ENCODE results near the gene GALNT9.
"Not testable (repeated sequence)": the region's sequence is repeated elsewhere in the genome, so short reads cannot be mapped to it uniquely, and the experiment has no call there.

Gene GALNT9

DNA sequence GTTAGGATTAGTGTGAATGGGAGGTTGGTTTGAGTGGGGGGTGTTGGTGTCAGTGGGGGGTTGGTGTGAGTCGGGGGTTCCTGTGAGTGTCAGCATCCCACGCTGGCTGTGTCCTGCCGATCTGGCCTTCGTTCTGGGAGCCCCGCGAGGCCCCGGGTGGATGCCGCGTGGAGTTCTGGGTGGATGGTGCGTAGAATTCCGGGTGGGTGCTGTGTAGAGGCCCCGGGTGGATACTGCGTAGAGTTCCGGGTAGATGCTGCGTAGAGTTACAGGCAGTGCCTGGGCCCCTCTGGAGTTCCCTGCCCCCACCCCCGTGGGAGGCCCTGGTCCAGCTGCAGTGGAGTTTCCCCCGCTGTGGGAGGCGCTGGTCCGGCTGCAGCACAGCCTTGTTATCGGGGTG is 176.4 kb downstream of the GALNT9 start:
- no peak for DNase-seq

GRCh38 chr12:132152411-132152821 is 177.0 kb downstream of the GALNT9 start:
- DNase-seq: no peak

DNA sequence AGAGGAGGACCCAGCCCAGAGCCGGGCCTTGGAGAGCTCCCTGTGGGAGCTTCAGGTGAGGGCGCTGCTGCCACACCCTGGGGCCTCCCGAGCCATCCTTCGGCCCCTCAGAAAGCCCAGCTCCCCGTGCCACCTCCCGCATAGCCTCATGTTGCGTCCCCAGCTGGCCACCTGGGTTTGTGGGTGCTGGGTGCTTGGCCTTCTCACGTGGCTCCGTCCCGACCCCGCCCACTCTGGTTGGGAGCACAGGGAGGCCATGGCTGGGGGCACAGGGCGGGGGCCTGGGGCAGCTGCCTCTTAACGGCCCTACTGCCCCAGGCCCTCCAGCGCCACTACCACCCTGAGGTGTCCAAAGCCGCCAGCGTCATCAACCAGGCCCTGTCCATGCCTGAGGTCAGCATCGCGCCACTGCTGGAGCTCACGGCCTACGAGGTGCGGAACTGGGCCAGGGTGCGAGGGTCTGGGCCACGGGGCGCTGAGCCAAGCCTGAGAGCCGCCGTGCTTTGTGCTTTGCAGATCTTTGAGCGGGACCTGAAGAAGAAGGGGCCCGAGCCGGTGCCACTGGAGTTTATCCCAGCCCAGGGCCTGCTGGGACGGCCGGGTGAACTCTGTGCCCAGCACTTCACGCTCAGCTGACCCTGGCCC is 177.5 kb downstream of the GALNT9 start:
- DNase-seq: no peak

DNA sequence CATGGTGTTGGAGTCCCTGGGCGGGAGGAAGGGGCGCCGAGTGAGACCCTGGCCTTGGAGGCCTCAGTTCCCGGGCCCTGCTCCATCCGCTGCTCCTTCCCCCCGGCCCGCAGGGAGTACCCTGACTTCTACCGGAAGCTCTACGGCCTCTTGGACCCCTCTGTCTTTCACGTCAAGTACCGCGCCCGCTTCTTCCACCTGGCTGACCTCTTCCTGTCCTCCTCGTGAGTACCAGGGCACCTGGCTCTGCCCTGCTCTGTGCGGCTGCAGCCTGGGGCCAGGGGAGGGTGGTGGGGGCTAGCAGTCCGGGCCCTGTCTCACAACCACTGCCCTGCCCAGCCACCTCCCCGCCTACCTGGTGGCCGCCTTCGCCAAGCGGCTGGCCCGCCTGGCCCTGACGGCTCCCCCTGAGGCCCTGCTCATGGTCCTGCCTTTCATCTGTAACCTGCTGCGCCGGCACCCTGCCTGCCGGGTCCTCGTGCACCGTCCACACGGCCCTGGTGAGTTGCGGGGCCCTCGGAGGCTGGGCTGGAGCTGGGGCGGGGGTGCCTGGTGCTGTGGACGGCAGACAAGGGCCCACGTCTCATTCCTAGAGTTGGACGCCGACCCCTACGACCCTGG is 178.1 kb downstream of the GALNT9 start:
- no peak for DNase-seq

DNA sequence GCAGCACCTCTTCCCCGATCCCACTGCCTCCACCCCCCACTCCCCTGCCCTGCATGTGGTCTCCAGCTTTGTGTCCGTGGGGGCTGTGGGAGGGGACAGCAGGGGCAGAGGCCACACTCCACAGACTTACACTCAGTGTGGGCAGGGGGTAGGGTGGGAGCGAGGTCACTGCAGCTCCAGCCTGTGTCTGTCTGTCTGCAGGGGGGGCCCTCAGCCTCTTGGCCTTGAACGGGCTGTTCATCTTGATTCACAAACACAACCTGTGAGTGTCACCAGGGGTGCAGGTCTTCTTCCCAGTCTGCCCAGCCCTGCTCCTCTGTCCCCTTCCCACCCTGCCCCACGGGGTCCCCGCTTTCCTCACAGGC is 178.6 kb downstream of the GALNT9 start:
- no peak for DNase-seq

- not testable (repeated sequence) for DNase-seq
Observed at GRCh38 chr12:132149526-132149925, 179.9 kb downstream of the GALNT9 start.

- DNase-seq: no peak
Observed at GRCh38 chr12:132148368-132149045, 180.9 kb downstream of the GALNT9 start.

DNA sequence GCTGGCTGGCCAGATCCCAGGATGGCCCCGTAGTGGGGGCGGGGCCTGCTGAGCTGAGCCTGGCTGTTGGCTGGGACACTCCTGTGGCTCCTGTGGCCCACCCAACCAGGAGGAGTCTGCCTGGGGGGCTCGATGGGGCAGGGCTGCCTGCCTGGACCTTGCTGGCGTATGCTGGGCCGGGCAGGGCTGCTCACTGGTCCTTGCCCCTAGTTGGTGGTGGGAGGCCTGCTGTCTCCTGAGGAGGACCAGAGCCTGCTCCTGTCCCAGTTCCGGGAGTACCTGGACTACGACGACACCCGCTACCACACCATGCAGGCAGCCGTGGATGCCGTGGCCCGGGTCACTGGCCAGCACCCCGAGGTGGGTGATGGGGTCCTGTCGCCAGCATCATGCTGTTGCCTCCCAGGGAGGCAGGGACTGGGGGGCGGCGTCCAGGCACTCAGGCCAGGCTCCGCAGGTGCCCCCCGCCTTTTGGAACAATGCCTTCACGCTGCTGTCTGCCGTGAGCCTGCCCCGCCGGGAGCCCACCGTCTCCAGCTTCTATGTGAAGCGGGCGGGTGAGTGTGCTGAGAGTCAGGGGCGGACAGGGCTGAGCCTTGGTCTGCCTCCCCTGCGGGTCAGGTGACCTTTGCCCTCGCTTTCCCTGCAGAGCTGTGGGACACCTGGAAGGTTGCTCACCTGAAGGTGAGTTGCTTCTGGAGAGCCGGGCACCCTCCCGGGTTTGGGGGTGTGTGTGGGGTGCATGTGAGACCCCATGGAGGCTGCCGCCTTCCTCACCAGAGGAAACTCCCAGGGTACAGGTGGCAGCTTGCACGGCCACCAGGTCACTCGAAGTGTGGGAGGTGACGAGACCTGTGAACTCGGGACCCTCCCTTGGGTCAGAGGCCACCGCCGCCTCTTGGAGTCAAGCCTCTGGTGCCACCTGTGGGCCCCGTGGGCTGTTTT is 181.7 kb downstream of the GALNT9 start:
- no peak for DNase-seq

DNA sequence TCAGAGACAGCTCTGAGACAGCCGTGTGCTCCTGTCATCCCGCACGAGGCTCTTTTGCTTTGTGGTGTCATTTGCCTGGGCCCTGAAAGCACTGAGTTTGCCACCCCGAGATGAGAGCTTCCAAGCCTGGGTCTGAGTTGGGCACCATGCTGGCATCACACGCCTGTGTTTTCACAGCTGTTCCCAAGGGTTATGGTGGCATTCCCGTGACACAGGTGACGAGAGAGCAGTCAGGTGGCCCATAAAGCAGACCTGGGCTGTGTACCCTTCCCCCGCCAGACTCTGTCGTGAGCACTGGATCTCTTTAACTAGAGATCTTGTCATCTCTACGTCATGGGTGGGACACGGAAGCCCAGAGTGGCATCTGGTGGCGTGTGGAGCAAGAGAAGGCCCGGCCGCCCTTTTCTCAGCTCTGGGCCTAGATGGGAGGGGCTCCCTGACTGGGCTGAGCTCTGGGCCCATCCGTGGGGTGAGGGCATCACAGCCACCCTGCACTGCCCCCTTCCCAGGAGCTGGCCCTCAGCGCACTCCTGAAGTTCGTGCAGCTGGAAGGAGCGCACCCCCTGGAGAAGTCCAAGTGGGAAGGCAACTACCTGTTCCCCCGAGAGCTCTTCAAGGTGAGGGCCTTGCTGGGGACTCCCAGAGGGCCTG is 182.5 kb downstream of the GALNT9 start:
- DNase-seq: no peak

Data from NCI-H226 (cell line).